NB4 (cell line): ENCODE measurements around the gene RDH5.
"Not testable (repeated sequence)": the region's sequence is repeated elsewhere in the genome, so short reads cannot be mapped to it uniquely, and the experiment has no call there.

ENCODE experiments used
- DNase-seq: peaks from one replicate; pipeline ENCODE4 v3.0.0; 2010; ENCODE audit warnings: low read depth
- H3K4me3 ChIP-seq: one replicate; pipeline ENCODE4 v1.5.1; 2011; ENCODE audit warnings: mild to moderate bottlenecking, low read depth, low read length, moderate library complexity
- CTCF ChIP-seq: IDR thresholded peaks from one replicate; pipeline ENCODE4 v1.5.1; 2012; ENCODE audit warnings: low read depth, low read length
- MAX ChIP-seq: IDR thresholded peaks from 2 replicates; pipeline ENCODE4 v1.6.1; 2011; ENCODE audit warnings: low read depth, low read length
- MYC ChIP-seq: IDR thresholded peaks from 2 replicates; pipeline ENCODE4 v1.6.1; 2011; ENCODE audit warnings: low read depth, low read length
- POLR2A ChIP-seq: IDR thresholded peaks from 2 replicates; pipeline ENCODE4 v1.6.1; 2011; ENCODE audit warnings: mild to moderate bottlenecking; ENCODE audit not compliant: insufficient read length; ENCODE audit errors: extremely low read depth

Gene RDH5

DNA sequence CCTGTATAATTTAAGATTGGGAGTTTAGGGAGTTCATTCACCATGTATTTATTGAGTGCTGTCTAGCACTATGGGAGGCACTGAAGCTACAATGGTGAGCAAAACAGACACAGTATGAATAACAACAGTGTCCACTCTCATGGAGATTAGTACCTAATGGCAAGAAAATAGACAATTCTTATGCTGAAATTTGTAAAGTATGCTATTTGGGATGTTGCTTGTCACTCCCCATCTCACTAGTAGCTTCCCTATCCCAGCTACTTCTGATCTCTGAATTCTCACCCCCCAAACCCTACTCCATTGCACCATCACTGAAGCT, 26.7 kb downstream of the RDH5 start:
- no peak for TF ChIP-seq MAX
- DNase-seq: no peak
- H3K4me3 ChIP-seq: no peak overlapping the region

DNA sequence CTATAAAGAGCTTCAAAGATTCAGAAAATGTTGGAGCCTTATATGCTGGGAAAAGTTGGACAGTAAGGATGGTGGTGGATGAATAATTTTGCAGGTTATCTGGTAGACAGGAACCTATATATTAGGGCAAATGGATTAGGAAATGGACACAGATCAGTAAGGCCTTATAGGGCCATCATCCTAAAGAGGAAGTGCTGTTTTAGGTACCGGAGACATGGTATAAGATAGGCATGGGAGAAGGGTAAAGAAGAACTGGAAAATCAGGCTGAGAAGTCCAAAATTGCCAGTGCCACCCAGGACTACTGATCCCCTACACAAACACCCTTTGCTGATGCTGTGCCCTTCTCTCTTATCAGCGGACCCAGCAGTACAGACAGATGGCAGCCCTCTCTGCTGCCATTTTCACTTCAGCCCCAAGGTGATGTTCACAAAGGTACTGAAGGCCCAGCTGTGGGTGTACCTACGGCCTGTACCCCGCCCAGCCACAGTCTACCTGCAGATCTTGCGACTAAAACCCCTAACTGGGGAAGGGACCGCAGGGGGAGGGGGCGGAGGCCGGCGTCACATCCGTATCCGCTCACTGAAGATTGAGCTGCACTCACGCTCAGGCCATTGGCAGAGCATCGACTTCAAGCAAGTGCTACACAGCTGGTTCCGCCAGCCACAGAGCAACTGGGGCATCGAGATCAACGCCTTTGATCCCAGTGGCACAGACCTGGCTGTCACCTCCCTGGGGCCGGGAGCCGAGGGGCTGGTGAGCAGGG, 28.2 kb downstream of the RDH5 start:
- DNase-seq: no peak
- no peak for TF ChIP-seq POLR2A
- no peak overlapping the region for H3K4me3 ChIP-seq

DNA sequence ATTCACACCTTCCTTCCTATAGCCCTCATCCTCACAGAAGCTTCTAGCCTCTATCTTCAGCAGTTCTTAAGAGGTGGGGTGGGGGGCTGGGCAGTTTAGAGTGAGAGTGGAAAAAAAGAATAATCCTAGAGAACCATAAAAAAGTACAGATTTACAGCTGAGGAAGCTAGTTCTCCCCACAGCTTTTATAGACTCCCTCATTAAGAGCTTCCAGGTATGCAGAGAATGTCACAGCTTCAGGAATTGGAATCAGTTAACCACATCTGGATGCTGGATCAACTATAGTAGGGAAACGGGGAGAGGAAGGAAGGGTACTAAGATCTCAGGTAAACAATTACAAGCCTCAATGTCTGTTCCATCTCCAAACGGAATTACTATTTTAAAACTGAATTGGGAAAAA, 35.1 kb downstream of the RDH5 start:
- no peak for DNase-seq
- no peak for TF ChIP-seq CTCF
- TF ChIP-seq MAX: no peak
- TF ChIP-seq MYC: no peak
- TF ChIP-seq POLR2A: no peak
- no peak overlapping the region for H3K4me3 ChIP-seq

- no peak for DNase-seq
- H3K4me3 ChIP-seq: no peak overlapping the region
- no peak for TF ChIP-seq MAX
These were observed 37.5 kb downstream of the RDH5 start for GRCh38 chr12:55757701-55758100.

GRCh38 chr12:55758575-55758974, 38.4 kb downstream of the RDH5 start:
- DNase-seq: not testable (repeated sequence)

GRCh38 chr12:55760663-55761062, 40.5 kb downstream of the RDH5 start:
- DNase-seq: no peak
- no peak overlapping the region for H3K4me3 ChIP-seq
- TF ChIP-seq CTCF (no peak), MAX (no peak), POLR2A (no peak), MYC (no peak)

More at GRCh38 chr12:55758575-55758974, 38.4 kb downstream of the RDH5 start:
- not testable (repeated sequence) for H3K4me3 ChIP-seq

GRCh38 chr12:55762646-55763045, 42.5 kb downstream of the RDH5 start:
- no peak overlapping the region for H3K4me3 ChIP-seq
- TF ChIP-seq CTCF: no peak
- no peak for TF ChIP-seq MAX
- TF ChIP-seq POLR2A: no peak
- TF ChIP-seq MYC: no peak
- DNase-seq: no peak

GRCh38 chr12:55765736-55766290, 45.6 kb downstream of the RDH5 start:
- DNase-seq: no peak
- TF ChIP-seq POLR2A (no peak), MAX (no peak), MYC (no peak), CTCF (no peak)

More at GRCh38 chr12:55765736-55766290, 45.6 kb downstream of the RDH5 start:
- H3K4me3 ChIP-seq: no peak overlapping the region
